Calu3 (cell line): Measurements from ENCODE around the gene TFDP2. TPM values are rescaled to one million over a fixed set of nuclear protein-coding genes. Genes with fewer than 3 reads are reported as not detected.

Experiments
- BruUV-seq: library from RNA; stranded (reverse); fragments of 400-500 nt; replicated peaks from 2 replicates; lab custom pipeline; 2021; lab: Mats Ljungman, UMichigan
- CTCF ChIA-PET: fragments of 300-600 bp; sonication (Branson Sonifier 250); formaldehyde crosslinking; loops from one replicate; lab custom pipeline; 2022; ENCODE audit warnings: antibody characterized with exemption; lab: Charles Lee
- DNase-seq: peaks from one replicate; pipeline ENCODE4 v3.0.0; 2022
- H3K27ac Mint-ChIP-seq: one replicate; pipeline ENCODE4 v1.8.0; 2022; ENCODE audit warnings: mixed read lengths; ENCODE audit not compliant: unreplicated experiment
- H3K27me3 Mint-ChIP-seq: one replicate; pipeline ENCODE4 v1.8.0; 2022; ENCODE audit warnings: mixed read lengths; ENCODE audit not compliant: unreplicated experiment
- H3K36me3 Mint-ChIP-seq: one replicate; pipeline ENCODE4 v1.8.0; 2022; ENCODE audit warnings: mild to moderate bottlenecking, moderate library complexity, mixed read lengths; ENCODE audit not compliant: insufficient read depth, unreplicated experiment
- H3K4me1 Mint-ChIP-seq: one replicate; pipeline ENCODE4 v1.8.0; 2022; ENCODE audit warnings: mild to moderate bottlenecking, low read depth, mixed read lengths; ENCODE audit not compliant: unreplicated experiment
- H3K4me3 Mint-ChIP-seq: one replicate; pipeline ENCODE4 v1.8.0; 2022; ENCODE audit warnings: mild to moderate bottlenecking, low read depth, moderate library complexity, mixed read lengths; ENCODE audit not compliant: unreplicated experiment
- H3K9me3 Mint-ChIP-seq: one replicate; pipeline ENCODE4 v1.8.0; 2022; ENCODE audit warnings: low read depth, mixed read lengths; ENCODE audit not compliant: unreplicated experiment
- intact Hi-C: fragments of 100-400 bp; cut with micrococcal nuclease; formaldehyde crosslinking; loops from one replicate; pipeline ENCODE4 v1.10.0; 2022; ENCODE audit not compliant: unreplicated experiment
- total RNA-seq: library from RNA; stranded (reverse); gene quantifications from 2 replicates; pipeline ENCODE4 v1.2.3, GENCODE V29; 2022
- TF ChIP-seq, protein P1 (sequence below): fragments of 200-600 bp; IDR thresholded peaks from one replicate; pipeline ENCODE4 v1.8.0; 2022; ENCODE audit warnings: antibody characterized with exemption; ENCODE audit not compliant: unreplicated experiment

Gene TFDP2
- total RNA-seq, 1 experiment from 2014 or later, result 54.8 TPM

DNA sequence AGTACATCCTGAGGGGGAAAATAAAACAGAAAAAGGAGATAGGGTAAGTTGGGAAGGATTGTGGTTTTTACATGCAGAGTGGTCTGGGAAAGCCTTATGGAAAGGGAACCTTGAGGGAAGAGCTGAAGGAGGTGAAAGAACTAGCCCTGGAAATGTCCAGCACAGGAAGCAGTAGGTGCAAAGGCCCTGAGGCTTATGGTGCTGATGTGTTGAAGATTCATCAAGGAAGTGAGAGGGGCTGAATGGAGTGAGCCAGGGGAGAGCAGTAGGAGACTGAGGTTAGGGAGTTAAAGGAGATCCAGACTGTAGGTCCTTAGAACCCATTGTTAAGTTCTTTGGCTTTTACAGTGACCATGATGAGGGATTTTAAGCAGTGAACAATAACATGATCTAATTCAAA, 239.9 kb downstream of the TFDP2 start:
- Mint-ChIP-seq H3K27ac (no peak overlapping the region), H3K27me3 (no peaks in the 10 kb centered on the region), H3K36me3 (peaks cover 7% of the 10 kb centered on the region), H3K4me1 (no peaks in the 10 kb centered on the region), H3K9me3 (peaks cover 3% of the 10 kb centered on the region), H3K4me3 (no peak overlapping the region)
- CTCF ChIA-PET, result interaction anchor here (1.7 kb wide), 1 partner anchor 16 kb away, joined by 6 read pairs; no protein-coding TSS in a partner anchor
- no TSS peak for BruUV-seq
- intact Hi-C loops, result no loop called here
- TF ChIP-seq, protein P1, sequence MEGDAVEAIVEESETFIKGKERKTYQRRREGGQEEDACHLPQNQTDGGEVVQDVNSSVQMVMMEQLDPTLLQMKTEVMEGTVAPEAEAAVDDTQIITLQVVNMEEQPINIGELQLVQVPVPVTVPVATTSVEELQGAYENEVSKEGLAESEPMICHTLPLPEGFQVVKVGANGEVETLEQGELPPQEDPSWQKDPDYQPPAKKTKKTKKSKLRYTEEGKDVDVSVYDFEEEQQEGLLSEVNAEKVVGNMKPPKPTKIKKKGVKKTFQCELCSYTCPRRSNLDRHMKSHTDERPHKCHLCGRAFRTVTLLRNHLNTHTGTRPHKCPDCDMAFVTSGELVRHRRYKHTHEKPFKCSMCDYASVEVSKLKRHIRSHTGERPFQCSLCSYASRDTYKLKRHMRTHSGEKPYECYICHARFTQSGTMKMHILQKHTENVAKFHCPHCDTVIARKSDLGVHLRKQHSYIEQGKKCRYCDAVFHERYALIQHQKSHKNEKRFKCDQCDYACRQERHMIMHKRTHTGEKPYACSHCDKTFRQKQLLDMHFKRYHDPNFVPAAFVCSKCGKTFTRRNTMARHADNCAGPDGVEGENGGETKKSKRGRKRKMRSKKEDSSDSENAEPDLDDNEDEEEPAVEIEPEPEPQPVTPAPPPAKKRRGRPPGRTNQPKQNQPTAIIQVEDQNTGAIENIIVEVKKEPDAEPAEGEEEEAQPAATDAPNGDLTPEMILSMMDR, result no peak
- DNase-seq, result no peak

- BruUV-seq, result no TSS peak
- H3K36me3 Mint-ChIP-seq, result peaks cover 6% of the 10 kb centered on the region
- intact Hi-C loops, result no loop called here
- H3K27me3 Mint-ChIP-seq, result no peaks in the 10 kb centered on the region
- TF ChIP-seq, protein P1, result no peak
- CTCF ChIA-PET, result interaction anchor here (0.5 to 0.7 kb wide), 3 partner anchors 8 to 1096 kb away, joined by 3 to 5 read pairs (median 4); partner anchors contain the start of gene U2SURP
- no peaks in the 10 kb centered on the region for H3K9me3 Mint-ChIP-seq
- no peaks in the 10 kb centered on the region for H3K4me1 Mint-ChIP-seq
- no peak for DNase-seq
- H3K4me3 Mint-ChIP-seq, result no peak overlapping the region
- H3K27ac Mint-ChIP-seq, result no peak overlapping the region
Measured at GRCh38 chr3:141905129-141905528, 244.2 kb downstream of the TFDP2 start.

- no peak for DNase-seq
- no peaks in the 10 kb centered on the region for H3K27me3 Mint-ChIP-seq
- CTCF ChIA-PET, result no interaction called here
- no peak overlapping the region for H3K4me3 Mint-ChIP-seq
- intact Hi-C loops, result no loop called here
- H3K4me1 Mint-ChIP-seq, result no peaks in the 10 kb centered on the region
- TF ChIP-seq, protein P1, result no peak
- H3K36me3 Mint-ChIP-seq, result peaks cover 6% of the 10 kb centered on the region
- no peaks in the 10 kb centered on the region for H3K9me3 Mint-ChIP-seq
- BruUV-seq, result no TSS peak
- H3K27ac Mint-ChIP-seq, result no peak overlapping the region
Measured at GRCh38 chr3:141904203-141904602, 245.1 kb downstream of the TFDP2 start.

DNA sequence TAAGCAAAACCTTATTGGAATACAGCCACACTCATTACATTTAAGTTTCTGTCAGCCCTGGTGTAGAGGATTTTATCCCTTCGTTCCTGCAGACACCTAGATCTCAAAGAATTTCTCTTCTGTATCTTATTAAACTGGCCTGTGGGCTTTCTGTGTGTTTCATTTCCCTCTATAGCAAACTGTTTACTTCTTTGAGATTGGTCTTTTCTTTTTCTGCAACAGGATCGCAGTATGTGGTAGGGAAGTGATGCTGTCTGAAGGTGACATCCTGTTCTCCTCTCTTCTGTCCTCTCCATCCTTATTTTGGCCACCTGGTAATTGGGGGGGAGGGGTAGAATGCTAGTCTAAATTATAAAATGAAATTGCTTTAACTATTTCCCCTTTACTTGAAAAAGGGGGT, 247.4 kb downstream of the TFDP2 start:
- no TSS peak for BruUV-seq
- Mint-ChIP-seq H3K9me3 (peaks cover 3% of the 10 kb centered on the region), H3K4me3 (no peak overlapping the region), H3K27me3 (no peaks in the 10 kb centered on the region), H3K27ac (no peak overlapping the region), H3K36me3 (peaks cover 6% of the 10 kb centered on the region), H3K4me1 (no peaks in the 10 kb centered on the region)
- intact Hi-C loops, result no loop called here
- CTCF ChIA-PET, result no interaction called here
- TF ChIP-seq, protein P1, result no peak
- DNase-seq, result no peak
